ENCODE measurements around the gene CRAMP1. TPM values are rescaled to one million over a fixed set of nuclear protein-coding genes. Genes with fewer than 3 reads are reported as not detected.

CRAMP1 gene
- total RNA-seq, 1 experiment from 2014 or later: 29.7 TPM

DNA sequence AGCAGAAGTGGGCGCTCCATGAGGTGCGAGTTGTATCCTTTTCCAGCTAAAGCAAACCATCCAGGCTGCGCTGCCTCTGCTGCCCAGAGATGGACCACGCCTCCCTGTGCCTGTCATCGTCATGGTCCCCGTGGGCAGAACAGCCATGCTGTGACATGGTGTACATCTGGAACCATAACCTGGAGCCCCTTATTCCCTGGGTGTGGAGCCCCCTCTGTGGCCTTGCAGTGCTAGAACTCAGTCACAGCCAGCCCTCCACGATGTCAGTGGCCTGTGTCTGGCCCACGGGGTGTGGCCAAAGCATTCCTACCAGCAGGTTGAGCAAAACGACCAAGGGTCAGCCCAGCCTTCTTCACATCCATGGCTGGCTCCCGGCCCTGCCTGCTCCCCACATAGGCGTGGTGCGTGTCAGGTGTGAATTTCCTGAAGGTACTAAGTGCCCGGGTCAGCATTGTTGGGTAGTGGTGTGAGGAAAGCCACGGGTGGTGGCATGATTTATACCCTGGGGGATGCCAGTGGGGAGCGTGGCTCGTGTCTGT, 43.2 kb downstream of the CRAMP1 start:
- intact Hi-C loops (cut with micrococcal nuclease; ENCODE audit: unreplicated experiment): no loop called here
- TF ChIP-seq, protein P1, sequence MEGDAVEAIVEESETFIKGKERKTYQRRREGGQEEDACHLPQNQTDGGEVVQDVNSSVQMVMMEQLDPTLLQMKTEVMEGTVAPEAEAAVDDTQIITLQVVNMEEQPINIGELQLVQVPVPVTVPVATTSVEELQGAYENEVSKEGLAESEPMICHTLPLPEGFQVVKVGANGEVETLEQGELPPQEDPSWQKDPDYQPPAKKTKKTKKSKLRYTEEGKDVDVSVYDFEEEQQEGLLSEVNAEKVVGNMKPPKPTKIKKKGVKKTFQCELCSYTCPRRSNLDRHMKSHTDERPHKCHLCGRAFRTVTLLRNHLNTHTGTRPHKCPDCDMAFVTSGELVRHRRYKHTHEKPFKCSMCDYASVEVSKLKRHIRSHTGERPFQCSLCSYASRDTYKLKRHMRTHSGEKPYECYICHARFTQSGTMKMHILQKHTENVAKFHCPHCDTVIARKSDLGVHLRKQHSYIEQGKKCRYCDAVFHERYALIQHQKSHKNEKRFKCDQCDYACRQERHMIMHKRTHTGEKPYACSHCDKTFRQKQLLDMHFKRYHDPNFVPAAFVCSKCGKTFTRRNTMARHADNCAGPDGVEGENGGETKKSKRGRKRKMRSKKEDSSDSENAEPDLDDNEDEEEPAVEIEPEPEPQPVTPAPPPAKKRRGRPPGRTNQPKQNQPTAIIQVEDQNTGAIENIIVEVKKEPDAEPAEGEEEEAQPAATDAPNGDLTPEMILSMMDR (IDR thresholded peaks at IDR 0.05; ENCODE audit: unreplicated experiment): no peak
- Mint-ChIP-seq H3K4me1 (ENCODE audit: low read depth, unreplicated experiment) (no peaks in the 10 kb centered on the region), H3K4me3 (ENCODE audit: low read depth, unreplicated experiment) (no peak overlapping the region), H3K36me3 (ENCODE audit: insufficient read depth, unreplicated experiment) (peaks cover 52% of the 10 kb centered on the region), H3K27me3 (ENCODE audit: unreplicated experiment) (no peaks in the 10 kb centered on the region), H3K9me3 (ENCODE audit: low read depth, unreplicated experiment) (peaks cover 11% of the 10 kb centered on the region), H3K27ac (ENCODE audit: unreplicated experiment) (no peak overlapping the region)
- DNase-seq: no peak
- BruUV-seq (replicated peaks): no TSS peak
- CTCF ChIA-PET: no interaction called here

DNA sequence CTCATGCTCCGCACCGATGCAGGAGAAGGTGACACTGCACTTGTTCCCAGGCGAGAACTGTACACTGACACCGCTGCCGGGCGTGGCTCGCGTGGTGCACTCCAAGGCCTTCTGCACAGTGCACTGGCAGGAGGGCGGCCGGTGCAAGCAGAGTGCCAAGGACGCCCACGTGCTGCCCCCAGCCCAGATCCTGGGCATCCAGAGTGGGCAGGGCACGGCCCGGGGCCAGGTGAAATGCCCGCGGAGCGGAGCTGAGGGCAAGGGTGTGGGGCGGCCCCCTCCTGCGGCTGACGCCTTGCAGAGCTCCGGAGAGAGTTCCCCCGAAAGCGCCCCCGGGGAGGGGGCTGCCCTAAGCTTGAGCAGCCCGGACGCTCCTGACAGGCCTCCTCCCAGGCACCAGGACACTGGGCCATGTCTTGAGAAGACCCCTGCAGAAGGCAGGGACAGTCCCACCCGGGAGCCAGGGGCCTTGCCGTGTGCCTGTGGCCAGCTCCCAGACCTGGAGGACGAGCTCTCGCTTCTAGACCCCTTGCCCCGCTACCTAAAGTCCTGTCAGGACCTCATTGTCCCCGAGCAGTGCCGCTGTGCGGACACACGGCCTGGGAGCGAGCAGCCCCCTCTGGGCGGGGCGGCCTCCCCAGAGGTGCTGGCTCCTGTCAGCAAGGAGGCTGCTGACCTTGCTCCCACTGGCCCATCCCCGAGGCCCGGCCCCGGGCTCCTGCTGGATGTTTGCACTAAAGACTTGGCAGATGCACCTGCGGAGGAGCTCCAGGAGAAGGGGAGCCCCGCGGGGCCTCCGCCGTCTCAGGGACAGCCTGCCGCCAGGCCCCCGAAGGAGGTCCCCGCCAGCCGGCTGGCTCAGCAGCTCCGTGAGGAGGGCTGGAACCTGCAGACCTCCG, 44.0 kb downstream of the CRAMP1 start:
- no TSS peak for BruUV-seq (replicated peaks)
- H3K4me3 Mint-ChIP-seq (ENCODE audit: low read depth, unreplicated experiment): no peak overlapping the region
- CTCF ChIA-PET: interaction anchor here (1.0 kb wide), 1 partner anchor 10 kb away, joined by 3 read pairs; no protein-coding TSS in a partner anchor
- peaks cover 6% of the 10 kb centered on the region for H3K9me3 Mint-ChIP-seq (ENCODE audit: low read depth, unreplicated experiment)
- TF ChIP-seq, protein P1 (IDR thresholded peaks at IDR 0.05; ENCODE audit: unreplicated experiment): no peak
- H3K36me3 Mint-ChIP-seq (ENCODE audit: insufficient read depth, unreplicated experiment): peaks cover 45% of the 10 kb centered on the region
- H3K27ac Mint-ChIP-seq (ENCODE audit: unreplicated experiment): no peak overlapping the region
- no peak for DNase-seq
- H3K4me1 Mint-ChIP-seq (ENCODE audit: low read depth, unreplicated experiment): no peaks in the 10 kb centered on the region
- no peaks in the 10 kb centered on the region for H3K27me3 Mint-ChIP-seq (ENCODE audit: unreplicated experiment)
- intact Hi-C loops (cut with micrococcal nuclease; ENCODE audit: unreplicated experiment): no loop called here

DNA sequence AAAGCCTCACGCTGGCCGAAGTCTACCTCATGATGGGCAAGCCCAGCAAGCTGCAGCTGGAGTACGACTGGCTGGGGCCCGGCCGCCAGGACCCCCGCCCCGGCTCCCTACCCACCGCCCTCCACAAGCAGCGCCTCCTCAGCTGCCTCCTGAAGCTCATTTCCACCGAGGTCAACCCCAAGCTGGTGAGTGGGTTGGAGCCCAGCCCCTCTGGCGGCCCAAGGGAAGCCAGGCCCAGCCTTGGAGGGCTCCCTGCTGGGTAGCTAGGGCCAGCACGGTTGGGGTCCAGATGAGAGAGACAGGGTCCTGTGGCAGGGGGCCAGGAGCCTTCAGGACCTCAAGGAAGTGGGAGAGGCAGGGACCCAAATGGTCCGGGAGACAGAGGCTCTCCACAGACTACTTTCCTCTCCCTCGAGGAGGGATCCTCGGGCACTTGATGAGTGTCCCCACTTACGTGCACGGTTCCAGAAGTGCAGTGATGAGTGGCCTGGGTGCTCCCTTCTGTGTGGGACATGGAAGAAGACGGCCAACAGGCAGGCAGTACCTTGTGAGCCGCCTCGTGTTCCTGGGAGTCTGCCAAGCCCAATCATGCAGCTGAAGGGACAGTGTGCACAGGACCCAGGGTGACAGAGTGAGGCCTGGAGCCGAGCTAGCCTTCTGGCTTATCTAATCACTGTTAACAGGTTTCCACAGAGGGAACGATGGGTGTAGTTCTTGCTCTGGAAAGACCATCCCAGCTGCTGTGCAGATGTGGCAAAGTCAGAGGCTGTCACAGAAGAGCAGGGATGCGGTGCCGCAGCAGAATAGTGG, 44.9 kb downstream of the CRAMP1 start:
- H3K27me3 Mint-ChIP-seq (ENCODE audit: unreplicated experiment): no peaks in the 10 kb centered on the region
- H3K36me3 Mint-ChIP-seq (ENCODE audit: insufficient read depth, unreplicated experiment): peaks cover 41% of the 10 kb centered on the region
- no peaks in the 10 kb centered on the region for H3K9me3 Mint-ChIP-seq (ENCODE audit: low read depth, unreplicated experiment)
- intact Hi-C loops (cut with micrococcal nuclease; ENCODE audit: unreplicated experiment): no loop called here
- CTCF ChIA-PET: interaction anchor here (1.0 kb wide), 1 partner anchor 9 kb away, joined by 3 read pairs; no protein-coding TSS in a partner anchor
- TF ChIP-seq, protein P1 (IDR thresholded peaks at IDR 0.05; ENCODE audit: unreplicated experiment): no peak
- no peak overlapping the region for H3K4me3 Mint-ChIP-seq (ENCODE audit: low read depth, unreplicated experiment)
- no peak for DNase-seq
- BruUV-seq (replicated peaks): no TSS peak
- no peak overlapping the region for H3K27ac Mint-ChIP-seq (ENCODE audit: unreplicated experiment)
- H3K4me1 Mint-ChIP-seq (ENCODE audit: low read depth, unreplicated experiment): no peaks in the 10 kb centered on the region

DNA sequence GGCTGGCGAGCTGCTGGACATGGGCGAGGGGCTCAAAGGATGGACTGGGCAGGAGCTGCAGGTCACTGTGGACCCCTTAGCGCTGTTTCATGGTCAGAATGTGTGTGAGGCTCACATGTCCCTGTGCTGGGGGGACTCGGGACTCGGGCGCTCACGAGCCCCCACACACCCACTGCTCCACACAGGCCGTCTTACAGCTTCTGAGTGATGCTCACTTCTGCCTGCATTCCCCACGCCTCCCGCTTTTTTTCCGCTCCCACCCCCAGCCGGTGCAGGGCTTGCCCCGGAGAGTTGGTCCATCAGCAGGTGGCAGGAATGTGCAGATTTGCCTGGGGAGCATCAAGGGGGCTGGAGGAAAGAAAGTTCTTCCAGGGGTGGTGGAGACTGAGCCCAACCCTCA, 45.7 kb downstream of the CRAMP1 start:
- Mint-ChIP-seq H3K27me3 (ENCODE audit: unreplicated experiment) (no peaks in the 10 kb centered on the region), H3K4me1 (ENCODE audit: low read depth, unreplicated experiment) (no peaks in the 10 kb centered on the region), H3K36me3 (ENCODE audit: insufficient read depth, unreplicated experiment) (peaks cover 46% of the 10 kb centered on the region), H3K4me3 (ENCODE audit: low read depth, unreplicated experiment) (no peak overlapping the region), H3K27ac (ENCODE audit: unreplicated experiment) (no peak overlapping the region), H3K9me3 (ENCODE audit: low read depth, unreplicated experiment) (no peaks in the 10 kb centered on the region)
- BruUV-seq (replicated peaks): no TSS peak
- CTCF ChIA-PET: no interaction called here
- intact Hi-C loops (cut with micrococcal nuclease; ENCODE audit: unreplicated experiment): no loop called here
- TF ChIP-seq, protein P1 (IDR thresholded peaks at IDR 0.05; ENCODE audit: unreplicated experiment): no peak
- DNase-seq: no peak
